HL-60 (cell line): Measurements from ENCODE around the gene CHTF8.

Experiments used
- DNase-seq, 2 experiments: peaks; one replicate each; pipeline ENCODE4 v3.0.0-alpha.2; 2010 to 2020; ENCODE audit warnings: low read depth in 1 of 2, low spot score in 1 of 2
- H3K27ac ChIP-seq: fragments of 250-450 bp; sonication (Bioruptor Pico); replicated peaks from 2 replicates; pipeline ENCODE4 v1.5.1; 2020; ENCODE audit warnings: mild to moderate bottlenecking, moderate library complexity
- H3K27me3 ChIP-seq: fragments of 250-450 bp; sonication (Bioruptor Pico); 2 replicates; pipeline ENCODE4 v1.5.1; 2021; ENCODE audit warnings: mild to moderate bottlenecking, moderate library complexity; ENCODE audit not compliant: insufficient read depth, poor library complexity, severe bottlenecking
- H3K4me3 ChIP-seq: replicated peaks from 2 replicates; pipeline ENCODE4 v1.5.1; 2011; ENCODE audit warnings: mild to moderate bottlenecking, control low read depth, low read length; ENCODE audit not compliant: insufficient read depth
- GABPA ChIP-seq: IDR thresholded peaks from 2 replicates; pipeline ENCODE4 v1.6.1; 2012; ENCODE audit warnings: low read depth
- POLR2AphosphoS5 ChIP-seq: IDR thresholded peaks from 2 replicates; pipeline ENCODE4 v1.6.1; 2012; ENCODE audit warnings: low read depth
- REST ChIP-seq: IDR thresholded peaks from 2 replicates; pipeline ENCODE4 v1.6.1; 2012; ENCODE audit warnings: low read depth; ENCODE audit not compliant: insufficient replicate concordance
- SPI1 ChIP-seq: IDR thresholded peaks from 2 replicates; pipeline ENCODE4 v1.6.1; 2012; ENCODE audit warnings: low read depth, mild to moderate bottlenecking, borderline replicate concordance
- TF ChIP-seq, protein P1 (sequence below): IDR thresholded peaks from one replicate; pipeline ENCODE4 v1.5.1; 2011; ENCODE audit warnings: low read length, control low read depth, inconsistent platforms; ENCODE audit not compliant: insufficient read depth

Gene CHTF8

DNA sequence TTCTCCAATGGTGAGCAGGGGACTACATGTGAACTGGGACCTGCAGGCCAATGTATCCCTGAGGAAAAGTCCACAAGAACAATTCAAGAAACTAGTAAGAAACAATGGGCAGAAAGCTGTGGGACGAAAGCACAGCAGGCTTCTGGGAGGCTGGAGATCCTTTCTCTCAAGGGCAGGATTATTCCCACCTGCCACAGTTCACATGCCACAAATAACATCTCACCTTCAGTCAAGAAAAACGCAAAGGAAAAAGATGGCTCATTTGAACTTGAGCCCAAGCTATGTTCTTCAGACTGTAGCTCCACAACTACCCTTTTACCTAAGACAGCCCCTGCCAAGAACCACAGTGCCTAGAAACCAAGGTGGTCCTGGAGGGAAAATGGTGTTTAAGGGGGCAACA, 13.9 kb downstream of the CHTF8 start:
- Histone ChIP-seq H3K4me3 (no peak overlapping the region), H3K27me3 (no peaks in the 10 kb centered on the region), H3K27ac (no peak overlapping the region)
- TF ChIP-seq POLR2AphosphoS5 (no peak), REST (no peak), SPI1 (no peak), GABPA (no peak)
- TF ChIP-seq, protein P1, sequence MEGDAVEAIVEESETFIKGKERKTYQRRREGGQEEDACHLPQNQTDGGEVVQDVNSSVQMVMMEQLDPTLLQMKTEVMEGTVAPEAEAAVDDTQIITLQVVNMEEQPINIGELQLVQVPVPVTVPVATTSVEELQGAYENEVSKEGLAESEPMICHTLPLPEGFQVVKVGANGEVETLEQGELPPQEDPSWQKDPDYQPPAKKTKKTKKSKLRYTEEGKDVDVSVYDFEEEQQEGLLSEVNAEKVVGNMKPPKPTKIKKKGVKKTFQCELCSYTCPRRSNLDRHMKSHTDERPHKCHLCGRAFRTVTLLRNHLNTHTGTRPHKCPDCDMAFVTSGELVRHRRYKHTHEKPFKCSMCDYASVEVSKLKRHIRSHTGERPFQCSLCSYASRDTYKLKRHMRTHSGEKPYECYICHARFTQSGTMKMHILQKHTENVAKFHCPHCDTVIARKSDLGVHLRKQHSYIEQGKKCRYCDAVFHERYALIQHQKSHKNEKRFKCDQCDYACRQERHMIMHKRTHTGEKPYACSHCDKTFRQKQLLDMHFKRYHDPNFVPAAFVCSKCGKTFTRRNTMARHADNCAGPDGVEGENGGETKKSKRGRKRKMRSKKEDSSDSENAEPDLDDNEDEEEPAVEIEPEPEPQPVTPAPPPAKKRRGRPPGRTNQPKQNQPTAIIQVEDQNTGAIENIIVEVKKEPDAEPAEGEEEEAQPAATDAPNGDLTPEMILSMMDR: no peak
- DNase-seq: no peak

- Histone ChIP-seq H3K27me3 (no peaks in the 10 kb centered on the region), H3K27ac (no peak overlapping the region), H3K4me3 (no peak overlapping the region)
- TF ChIP-seq POLR2AphosphoS5 (no peak), GABPA (no peak), REST (no peak), SPI1 (no peak)
- TF ChIP-seq, protein P1: no peak
- no peak for DNase-seq
Measured at GRCh38 chr16:69116906-69117305, 15.5 kb downstream of the CHTF8 start.

DNA sequence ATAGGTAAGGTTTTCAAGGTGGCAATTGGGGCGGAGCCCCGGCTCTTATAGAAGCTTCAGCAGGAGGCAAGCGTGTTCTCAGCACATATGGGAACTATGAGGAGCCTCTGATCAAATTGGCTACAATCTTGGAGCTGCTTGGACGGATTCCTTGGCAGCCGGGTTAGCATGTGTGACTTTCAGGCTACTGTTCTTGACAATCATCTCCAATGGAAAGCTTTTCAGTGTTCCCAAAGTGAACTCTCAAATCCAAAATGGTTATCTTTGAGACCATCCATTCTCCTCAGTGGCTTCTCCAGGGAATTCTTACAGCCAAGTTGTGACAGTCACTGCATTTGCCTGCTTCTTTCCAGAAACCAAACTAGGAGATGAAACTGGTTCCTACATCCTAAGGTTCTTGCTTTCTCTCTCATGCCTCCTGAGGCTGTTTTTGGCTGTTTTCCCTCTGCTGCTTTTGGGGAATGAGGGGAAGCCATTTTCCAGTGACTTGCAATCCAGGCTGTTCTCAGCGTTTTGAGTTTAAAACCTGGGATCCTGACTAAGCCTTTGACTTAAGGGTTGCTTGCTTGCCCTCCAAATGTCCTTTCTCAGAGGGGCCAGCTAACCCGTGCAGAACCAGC, 16.0 kb downstream of the CHTF8 start:
- Histone ChIP-seq H3K4me3 (no peak overlapping the region), H3K27me3 (no peaks in the 10 kb centered on the region), H3K27ac (no peak overlapping the region)
- TF ChIP-seq SPI1 (no peak), POLR2AphosphoS5 (no peak), GABPA (no peak), REST (no peak)
- TF ChIP-seq, protein P1: no peak
- no peak for DNase-seq
